AG04450 (cell line): ENCODE data around the gene TPM1. TPM values are rescaled to one million over a fixed set of nuclear protein-coding genes. Genes with fewer than 3 reads are reported as not detected.
"Not testable (repeated sequence)": the region's sequence is repeated elsewhere in the genome, so short reads cannot be mapped to it uniquely, and the experiment has no call there.

Experiments used
- CTCF ChIA-PET: fragments of 300-600, 350-600 bp; formaldehyde crosslinking; extraction: SDS; loops from one replicate; lab custom pipeline; 2022; ENCODE audit warnings: antibody characterized with exemption, inconsistent platforms; lab: Charles Lee
- POLR2A ChIA-PET: fragments of 350-600 bp; formaldehyde crosslinking; extraction: SDS; loops from one replicate; lab custom pipeline; 2021; ENCODE audit warnings: antibody characterized with exemption, inconsistent platforms; lab: Yijun Ruan, JAX
- DNase-seq: peaks from one replicate; pipeline ENCODE4 v3.0.0-alpha.2; 2011; ENCODE audit warnings: low read depth, low spot score
- H3K27ac ChIP-seq: one replicate; pipeline ENCODE4 v1.5.1; 2012; ENCODE audit warnings: low read depth, low read length, control low read depth
- H3K27me3 ChIP-seq: one replicate; pipeline ENCODE4 v1.6.0; 2012; ENCODE audit warnings: low read length; ENCODE audit not compliant: control insufficient read depth, insufficient read depth
- H3K4me3 ChIP-seq: 2 replicates; pipeline ENCODE4 v1.5.1; 2011; ENCODE audit warnings: mild to moderate bottlenecking, low read depth, low read length, control low read depth
- H3K9me3 ChIP-seq: 2 replicates; pipeline ENCODE4 v1.5.1; 2012; ENCODE audit warnings: low read length; ENCODE audit not compliant: control insufficient read depth, insufficient read depth
- CTCF ChIP-seq: IDR thresholded peaks from 2 replicates; pipeline ENCODE4 v1.5.1; 2011; ENCODE audit warnings: low read depth, low read length, control low read depth, inconsistent platforms
- polyA plus RNA-seq: library from polyadenylated mRNA; depleted of rRNA; stranded (reverse); fragments of >200 nt; gene quantifications from 2 replicates; pipeline ENCODE4 v1.2.3, GENCODE V29; 2011

Gene TPM1
- polyA plus RNA-seq, 1 experiment = 1,348 TPM

GRCh38 chr15:63093486-63094205 lies 51.1 kb downstream of the TPM1 start:
- POLR2A ChIA-PET = interaction anchor here (1.3 to 1.9 kb wide), 6 partner anchors 13 to 45 kb away, joined by 3 to 9 read pairs (median 4); no protein-coding TSS in a partner anchor
- CTCF ChIA-PET = interaction anchor here (0.6 to 3.9 kb wide), 24 partner anchors 12 to 475 kb away, joined by 3 to 69 read pairs (median 4); no protein-coding TSS in a partner anchor
- TF ChIP-seq CTCF = peak; percentile 89

GRCh38 chr15:63094495-63094931 lies 52.0 kb downstream of the TPM1 start:
- peak overlapping the region; percentile 75 for H3K27ac ChIP-seq
- H3K27me3 ChIP-seq = no peaks in the 10 kb centered on the region
- no peak for TF ChIP-seq CTCF
- CTCF ChIA-PET = interaction anchor here (0.7 to 3.9 kb wide), 18 partner anchors 11 to 476 kb away, joined by 3 to 69 read pairs (median 4); no protein-coding TSS in a partner anchor
- DNase-seq = peak; percentile 58
- POLR2A ChIA-PET = interaction anchor here (0.9 to 1.9 kb wide), 8 partner anchors 14 to 61 kb away, joined by 3 to 9 read pairs (median 4); no protein-coding TSS in a partner anchor
- H3K9me3 ChIP-seq = peaks cover 3% of the 10 kb centered on the region; the same call in 1 of the 2 replicates
- peak overlapping the region; percentile 25; the same call in 1 of the 2 replicates for H3K4me3 ChIP-seq

More at GRCh38 chr15:63093486-63094205, 51.1 kb downstream of the TPM1 start:
- Histone ChIP-seq H3K27ac (peak overlapping the region; percentile 40), H3K27me3 (no peaks in the 10 kb centered on the region), H3K4me3 (no peak overlapping the region), H3K9me3 (peaks cover 3% of the 10 kb centered on the region; the same call in 1 of the 2 replicates)
- peak; percentile 52 for DNase-seq

GRCh38 chr15:63096178-63096577 lies 53.6 kb downstream of the TPM1 start:
- no peak overlapping the region for H3K27ac ChIP-seq
- no peak for DNase-seq
- no peak for TF ChIP-seq CTCF
- POLR2A ChIA-PET = interaction anchor here (0.5 to 0.7 kb wide), 2 partner anchors 12 to 30 kb away, joined by 3 read pairs; no protein-coding TSS in a partner anchor
- CTCF ChIA-PET = interaction anchor here (1.0 kb wide), 1 partner anchor 48 kb away, joined by 3 read pairs; no protein-coding TSS in a partner anchor
- no peaks in the 10 kb centered on the region for H3K27me3 ChIP-seq
- H3K4me3 ChIP-seq = no peak overlapping the region
- H3K9me3 ChIP-seq = peaks cover 3% of the 10 kb centered on the region; the same call in 1 of the 2 replicates

- CTCF ChIA-PET, H3K9me3 ChIP-seq, DNase-seq, H3K27me3 ChIP-seq, POLR2A ChIA-PET, H3K27ac ChIP-seq, H3K4me3 ChIP-seq: not testable (repeated sequence)
Measured at GRCh38 chr15:63098901-63099300, 56.4 kb downstream of the TPM1 start.

- CTCF ChIA-PET, DNase-seq, H3K27me3 ChIP-seq, H3K4me3 ChIP-seq, H3K9me3 ChIP-seq, H3K27ac ChIP-seq: not testable (repeated sequence)
- POLR2A ChIA-PET = interaction anchor here (0.6 kb wide), 1 partner anchor 53 kb away, joined by 4 read pairs; no protein-coding TSS in a partner anchor
Measured at GRCh38 chr15:63099581-63099980, 57.0 kb downstream of the TPM1 start.
